Type B pancreatic cell (in vitro differentiated cells): ENCODE results near the gene CDC42BPB. TPM values are rescaled to one million over a fixed set of nuclear protein-coding genes. Genes with fewer than 3 reads are reported as not detected.

Experiments used
- DNase-seq: peaks from one replicate; pipeline ENCODE4 v3.0.0; 2021; ENCODE audit warnings: mixed read lengths; ENCODE audit not compliant: unreplicated experiment; ENCODE audit errors: extremely low spot score
- H3K27ac Mint-ChIP-seq: 2 replicates; pipeline ENCODE4 v1.8.0; 2021; ENCODE audit warnings: mild to moderate bottlenecking, mixed read lengths
- H3K27me3 Mint-ChIP-seq: 2 replicates; pipeline ENCODE4 v1.8.0; 2021; ENCODE audit warnings: mixed read lengths
- H3K36me3 Mint-ChIP-seq: 2 replicates; pipeline ENCODE4 v1.8.0; 2021; ENCODE audit warnings: mixed read lengths
- H3K4me1 Mint-ChIP-seq: one replicate; pipeline ENCODE4 v1.8.0; 2021; ENCODE audit warnings: mixed read lengths; ENCODE audit not compliant: unreplicated experiment
- H3K4me3 Mint-ChIP-seq: 2 replicates; pipeline ENCODE4 v1.8.0; 2021; ENCODE audit warnings: mild to moderate bottlenecking, mixed read lengths
- H3K9me3 Mint-ChIP-seq: 2 replicates; pipeline ENCODE4 v1.8.0; 2021; ENCODE audit warnings: mixed read lengths
- total RNA-seq: library from RNA; stranded (reverse); gene quantifications from 2 replicates; pipeline ENCODE4 v1.2.1, GENCODE V29; 2021; ENCODE audit warnings: low replicate concordance
- TF ChIP-seq, protein P1 (sequence below): fragments of 200-600 bp; sonication (generic); conservative IDR thresholded peaks from 2 replicates; pipeline ENCODE4 v1.5.0; 2021; ENCODE audit warnings: antibody characterized with exemption, mild to moderate bottlenecking

The CDC42BPB gene
- total RNA-seq, 1 donor from 2014 or later, result 88.6 TPM

DNA sequence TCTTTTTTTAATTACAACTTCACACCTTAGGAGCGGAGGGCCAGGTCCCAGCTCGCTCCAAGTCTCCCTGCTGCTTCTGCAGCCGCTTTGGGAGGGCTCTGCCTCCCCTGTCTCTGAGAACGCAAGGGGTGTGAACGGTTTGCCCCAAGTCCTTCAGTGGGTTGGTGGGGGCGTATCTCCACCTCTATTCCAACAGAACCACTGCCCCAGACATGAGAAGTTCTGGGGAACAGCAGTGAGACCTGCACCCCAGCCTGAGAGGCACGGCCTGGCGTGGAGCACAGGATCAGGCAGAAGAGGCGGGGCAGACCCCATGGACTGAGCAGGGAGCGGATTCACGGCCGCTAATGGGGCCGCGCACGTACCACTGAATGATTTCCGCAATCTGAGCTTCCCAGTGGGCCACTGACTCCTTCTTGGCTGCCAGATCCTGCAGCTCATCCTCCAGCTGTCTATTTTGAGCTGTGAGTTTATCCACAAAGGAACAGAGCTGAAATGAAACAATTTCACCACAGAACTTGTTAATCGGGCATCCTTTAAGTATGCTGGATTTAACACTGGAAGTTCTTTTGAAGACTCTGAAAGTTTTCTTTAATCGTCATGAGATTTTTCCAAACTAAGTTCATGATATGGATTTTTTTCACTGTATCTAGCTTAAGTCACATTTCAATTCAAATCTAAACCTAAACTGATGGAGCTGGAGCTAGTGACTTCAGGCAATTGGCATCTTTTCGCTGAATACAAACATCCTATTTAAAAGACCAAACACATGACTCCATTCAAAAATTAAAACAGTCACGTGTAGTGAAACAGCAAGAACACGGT lies 90.5 kb downstream of the CDC42BPB start:
- H3K36me3 Mint-ChIP-seq, result peaks cover 24% of the 10 kb centered on the region
- no peaks in the 10 kb centered on the region for H3K9me3 Mint-ChIP-seq
- H3K4me3 Mint-ChIP-seq, result no peak overlapping the region

GRCh38 chr14:102965971-102966655 lies 91.2 kb downstream of the CDC42BPB start:
- TF ChIP-seq, protein P1, sequence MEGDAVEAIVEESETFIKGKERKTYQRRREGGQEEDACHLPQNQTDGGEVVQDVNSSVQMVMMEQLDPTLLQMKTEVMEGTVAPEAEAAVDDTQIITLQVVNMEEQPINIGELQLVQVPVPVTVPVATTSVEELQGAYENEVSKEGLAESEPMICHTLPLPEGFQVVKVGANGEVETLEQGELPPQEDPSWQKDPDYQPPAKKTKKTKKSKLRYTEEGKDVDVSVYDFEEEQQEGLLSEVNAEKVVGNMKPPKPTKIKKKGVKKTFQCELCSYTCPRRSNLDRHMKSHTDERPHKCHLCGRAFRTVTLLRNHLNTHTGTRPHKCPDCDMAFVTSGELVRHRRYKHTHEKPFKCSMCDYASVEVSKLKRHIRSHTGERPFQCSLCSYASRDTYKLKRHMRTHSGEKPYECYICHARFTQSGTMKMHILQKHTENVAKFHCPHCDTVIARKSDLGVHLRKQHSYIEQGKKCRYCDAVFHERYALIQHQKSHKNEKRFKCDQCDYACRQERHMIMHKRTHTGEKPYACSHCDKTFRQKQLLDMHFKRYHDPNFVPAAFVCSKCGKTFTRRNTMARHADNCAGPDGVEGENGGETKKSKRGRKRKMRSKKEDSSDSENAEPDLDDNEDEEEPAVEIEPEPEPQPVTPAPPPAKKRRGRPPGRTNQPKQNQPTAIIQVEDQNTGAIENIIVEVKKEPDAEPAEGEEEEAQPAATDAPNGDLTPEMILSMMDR, result no peak
- H3K4me3 Mint-ChIP-seq, result no peak overlapping the region
- peaks cover 19% of the 10 kb centered on the region for H3K36me3 Mint-ChIP-seq
- no peaks in the 10 kb centered on the region for H3K27me3 Mint-ChIP-seq
- H3K27ac Mint-ChIP-seq, result no peak overlapping the region
- H3K9me3 Mint-ChIP-seq, result no peaks in the 10 kb centered on the region
- no peaks in the 10 kb centered on the region for H3K4me1 Mint-ChIP-seq
- DNase-seq, result no peak

More for the DNA sequence above, 90.5 kb downstream of the CDC42BPB start:
- TF ChIP-seq, protein P1, result no peak
- Mint-ChIP-seq H3K4me1 (no peaks in the 10 kb centered on the region), H3K27ac (no peak overlapping the region), H3K27me3 (no peaks in the 10 kb centered on the region)
- no peak for DNase-seq

DNA sequence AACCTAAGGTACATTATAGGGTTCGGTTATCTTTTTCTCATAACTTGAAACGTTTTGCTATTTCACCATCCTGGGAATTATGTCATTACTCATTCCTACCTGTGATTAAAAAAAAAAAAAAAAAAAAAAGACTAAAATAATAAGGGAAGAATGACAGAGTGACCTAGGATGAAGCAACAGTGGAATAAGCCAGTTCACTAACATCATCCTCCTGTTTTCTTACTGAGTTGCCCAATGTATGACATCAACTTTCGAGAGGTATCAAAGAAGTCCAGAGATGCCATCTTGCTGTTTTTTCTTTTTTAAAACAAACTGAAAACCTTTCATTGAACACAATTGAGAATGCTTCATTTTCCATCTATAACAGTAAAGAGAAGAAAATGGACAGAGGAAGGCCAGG lies 92.1 kb downstream of the CDC42BPB start:
- Mint-ChIP-seq H3K4me3 (no peak overlapping the region), H3K27ac (no peak overlapping the region), H3K36me3 (peaks cover 16% of the 10 kb centered on the region), H3K9me3 (no peaks in the 10 kb centered on the region), H3K27me3 (no peaks in the 10 kb centered on the region), H3K4me1 (no peaks in the 10 kb centered on the region)
- DNase-seq, result no peak
- TF ChIP-seq, protein P1, result no peak

DNA sequence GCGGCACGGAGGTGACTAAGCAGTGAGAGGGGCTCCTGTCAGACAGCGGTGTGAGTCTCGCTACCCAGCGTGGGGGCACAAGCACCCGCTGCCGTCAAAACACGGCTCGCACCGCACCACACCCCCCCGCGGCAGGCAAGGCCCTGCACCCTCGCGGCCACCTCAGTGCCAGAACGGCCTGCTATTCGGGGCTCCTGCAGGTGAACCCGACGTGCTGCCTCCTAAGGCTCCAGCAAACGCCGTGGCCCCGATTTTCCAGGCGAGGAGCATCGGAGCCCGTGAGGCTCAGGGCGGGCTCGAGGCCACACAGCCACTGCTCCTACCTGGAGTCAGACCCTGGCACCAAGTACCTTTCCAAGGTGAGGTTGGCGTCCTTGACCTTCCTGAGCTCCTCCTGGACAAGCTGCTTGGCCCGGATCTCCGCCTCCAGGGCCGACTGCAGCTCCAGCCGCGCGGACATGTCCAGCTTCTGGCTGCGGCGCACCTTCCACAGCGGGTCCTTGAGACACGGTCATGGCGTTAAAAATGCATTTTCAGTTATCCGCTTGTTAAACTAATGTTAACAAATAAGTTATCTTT lies 93.1 kb downstream of the CDC42BPB start:
- Mint-ChIP-seq H3K4me1 (no peaks in the 10 kb centered on the region), H3K27me3 (no peaks in the 10 kb centered on the region), H3K9me3 (no peaks in the 10 kb centered on the region), H3K36me3 (peaks cover 20% of the 10 kb centered on the region), H3K4me3 (no peak overlapping the region), H3K27ac (no peak overlapping the region)
- DNase-seq, result no peak
- TF ChIP-seq, protein P1, result no peak

GRCh38 chr14:102962111-102962627 lies 95.2 kb downstream of the CDC42BPB start:
- Mint-ChIP-seq H3K4me3 (no peak overlapping the region), H3K9me3 (no peaks in the 10 kb centered on the region), H3K27ac (no peak overlapping the region), H3K36me3 (peaks cover 24% of the 10 kb centered on the region), H3K4me1 (no peaks in the 10 kb centered on the region), H3K27me3 (no peaks in the 10 kb centered on the region)
- TF ChIP-seq, protein P1, result no peak
- no peak for DNase-seq
